ENCODE measurements around the gene PLEKHD1.
"Not testable (repeated sequence)": the region's sequence is repeated elsewhere in the genome, so short reads cannot be mapped to it uniquely, and the experiment has no call there.

Gene PLEKHD1

DNA sequence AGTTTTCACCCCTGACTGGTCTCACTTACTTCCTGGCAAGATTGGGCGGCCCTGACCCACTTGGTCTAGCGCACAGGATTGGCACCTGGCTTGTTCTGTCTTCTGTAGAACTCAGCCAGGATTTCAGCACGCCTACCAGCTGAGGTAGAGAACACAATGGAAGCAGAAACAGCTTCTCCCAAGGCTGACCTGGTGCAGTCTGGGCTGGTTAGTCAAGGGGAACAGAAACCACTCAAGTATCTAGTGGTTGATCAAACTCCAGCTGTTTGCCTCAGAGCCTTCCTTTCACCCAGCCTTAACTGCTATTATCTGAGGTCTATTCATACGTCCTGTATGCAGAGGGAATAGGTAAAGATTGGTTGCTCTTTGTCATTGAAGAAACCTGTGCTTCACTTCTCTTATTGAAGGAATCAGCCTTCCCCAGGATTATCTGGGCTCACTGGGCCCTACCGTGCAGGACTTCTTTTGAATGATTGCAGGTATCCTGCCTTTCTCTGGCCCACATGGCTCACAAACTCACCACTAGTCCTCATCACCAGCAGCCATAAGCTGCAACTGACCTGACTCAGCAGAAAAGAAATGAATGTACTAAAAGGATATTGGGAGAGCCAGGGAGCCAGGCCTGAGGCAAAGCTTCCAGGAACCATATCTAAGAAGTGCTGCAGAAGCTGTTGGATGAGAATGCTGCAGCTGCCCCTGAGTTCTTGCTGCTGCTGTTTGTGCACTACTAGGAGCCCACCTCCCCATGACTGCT, 2.5 kb upstream of the PLEKHD1 start:
- no peak for DNase-seq (ENCODE audit: low read depth in 2 of 2)

DNA sequence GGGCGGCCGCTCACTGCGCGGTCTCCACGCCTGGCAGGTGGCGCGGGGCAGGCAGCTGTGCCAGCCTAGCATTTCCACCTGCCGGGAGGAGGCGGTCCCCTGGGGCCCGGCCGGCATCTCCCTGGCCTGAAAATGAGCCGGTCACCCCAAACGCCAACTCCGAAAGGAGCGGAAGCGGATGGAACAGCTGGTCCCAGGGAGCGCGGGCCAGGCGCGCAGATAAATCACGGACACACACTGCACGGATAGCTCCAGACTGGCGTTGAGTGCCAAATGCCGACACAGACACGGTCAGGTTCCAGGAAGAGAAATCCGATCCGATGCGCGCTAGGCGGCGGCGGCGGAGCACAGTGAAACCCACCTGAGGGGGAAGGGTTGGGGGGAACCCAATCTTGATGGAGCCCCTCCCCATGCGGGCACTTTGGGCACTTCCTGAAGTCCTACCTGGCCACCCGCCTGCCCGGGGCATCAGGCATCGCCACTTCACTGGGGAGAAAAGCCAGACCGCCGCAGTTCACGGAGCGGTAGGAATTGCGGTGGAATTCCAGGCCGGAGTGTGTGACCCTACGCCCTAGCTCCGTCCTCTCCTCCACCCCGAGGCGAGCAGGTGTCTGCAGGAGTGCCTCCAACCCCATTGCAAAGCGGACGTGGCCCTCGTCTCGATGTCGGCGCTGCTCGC, 624 bp upstream of the PLEKHD1 start:
- DNase-seq (ENCODE audit: low read depth in 2 of 2) = no peak

DNA sequence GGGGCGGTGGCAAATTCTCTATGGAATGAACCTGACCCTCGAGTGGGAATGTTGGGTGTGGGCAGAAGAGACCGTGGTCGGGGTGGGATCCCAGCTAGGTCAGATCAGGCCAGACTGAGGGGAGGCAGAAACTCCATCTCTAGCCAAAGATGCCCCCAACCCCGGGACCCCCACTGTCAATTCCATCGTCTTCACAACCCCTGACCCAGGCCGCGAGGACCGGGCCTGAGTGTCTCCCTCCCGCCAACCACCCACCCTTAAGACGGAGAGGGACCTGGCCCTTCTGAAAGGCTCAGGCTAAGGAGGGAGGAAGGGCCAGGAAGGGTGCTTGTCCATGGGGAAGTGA, 760 bp downstream of the PLEKHD1 start:
- DNase-seq (ENCODE audit: low read depth in 2 of 2) = no peak

DNA sequence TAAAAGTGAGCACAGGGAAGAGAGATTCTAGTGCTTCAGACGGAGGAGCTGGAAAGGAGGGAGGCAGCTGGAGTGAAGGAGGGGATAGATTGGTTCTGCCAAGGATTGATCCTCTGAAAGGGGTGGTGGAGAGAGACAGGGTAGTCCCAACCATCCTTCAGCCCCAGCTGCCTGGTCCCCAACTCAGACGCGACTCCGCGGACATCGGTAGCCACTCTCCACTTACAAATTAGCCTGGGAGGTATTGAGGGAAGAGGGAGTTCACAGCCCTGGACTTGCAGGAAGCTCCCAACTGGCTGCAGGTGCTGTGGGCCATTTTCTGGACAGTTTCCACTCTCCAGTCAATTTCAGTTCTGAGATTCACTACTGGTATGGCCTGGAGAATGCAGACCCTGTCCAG, 1.2 kb downstream of the PLEKHD1 start:
- no peak for DNase-seq (ENCODE audit: low read depth in 2 of 2)

DNA sequence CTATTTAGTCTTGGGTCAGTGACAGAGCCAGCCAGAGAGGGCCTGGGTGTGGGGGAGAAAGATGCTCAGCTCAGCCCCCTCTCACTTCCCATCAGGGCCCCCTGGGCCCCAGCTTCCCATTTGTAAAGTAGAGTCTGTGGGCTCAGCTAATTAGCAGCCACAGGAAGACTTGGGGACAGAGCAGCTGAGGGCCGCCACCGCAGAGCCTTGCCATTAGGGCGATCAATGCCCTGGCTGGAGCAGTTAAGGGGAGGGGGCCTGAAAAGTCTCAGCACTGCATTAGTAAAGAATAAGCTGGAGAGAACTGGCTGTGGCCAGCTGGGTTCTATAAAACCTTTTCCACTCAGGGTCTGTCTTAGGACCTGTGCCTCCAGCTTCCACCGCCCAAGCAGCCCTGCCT, 2.7 kb downstream of the PLEKHD1 start:
- no peak for DNase-seq (ENCODE audit: low read depth in 2 of 2)

DNA sequence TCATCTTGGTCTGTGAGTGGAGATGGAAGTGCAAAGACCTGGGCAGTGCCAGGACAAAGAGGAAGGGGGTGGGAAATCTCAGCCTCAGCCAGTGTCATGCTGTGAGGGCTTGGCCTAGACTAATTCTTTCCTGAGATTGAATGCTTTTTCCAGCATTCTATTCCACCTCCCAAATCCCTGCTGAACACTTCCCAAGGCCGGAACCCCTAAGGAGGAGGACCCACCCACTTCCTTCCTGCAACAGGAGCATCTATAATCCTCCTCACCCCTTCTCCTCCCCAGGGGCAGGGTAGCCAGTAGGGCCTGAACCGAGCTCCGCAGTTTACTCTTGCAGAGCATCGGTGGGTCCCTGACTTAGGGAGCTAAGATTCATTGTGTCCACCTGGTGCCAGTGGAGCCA, 3.2 kb downstream of the PLEKHD1 start:
- DNase-seq (ENCODE audit: low read depth in 2 of 2) = no peak

DNA sequence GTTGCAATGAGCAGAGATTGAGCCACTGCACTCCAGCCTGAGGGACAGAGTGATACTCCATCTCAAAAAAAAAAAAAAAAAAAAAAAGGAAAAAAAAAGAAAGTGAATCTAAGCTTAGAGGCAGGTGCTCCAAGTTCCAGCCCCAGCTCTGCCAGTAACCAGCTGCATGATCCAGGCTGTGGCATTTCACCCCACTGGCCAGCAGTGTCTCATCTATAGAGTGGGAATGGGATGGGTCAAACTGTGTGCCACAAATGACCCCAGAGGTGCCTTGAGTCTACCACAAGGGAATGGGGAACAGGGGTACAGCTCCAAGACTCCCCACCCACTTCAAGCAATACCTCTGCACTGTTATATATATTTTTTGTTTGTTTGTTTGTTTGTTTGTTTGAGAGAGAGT, 5.0 kb downstream of the PLEKHD1 start:
- no peak for DNase-seq (ENCODE audit: low read depth in 2 of 2)

DNA sequence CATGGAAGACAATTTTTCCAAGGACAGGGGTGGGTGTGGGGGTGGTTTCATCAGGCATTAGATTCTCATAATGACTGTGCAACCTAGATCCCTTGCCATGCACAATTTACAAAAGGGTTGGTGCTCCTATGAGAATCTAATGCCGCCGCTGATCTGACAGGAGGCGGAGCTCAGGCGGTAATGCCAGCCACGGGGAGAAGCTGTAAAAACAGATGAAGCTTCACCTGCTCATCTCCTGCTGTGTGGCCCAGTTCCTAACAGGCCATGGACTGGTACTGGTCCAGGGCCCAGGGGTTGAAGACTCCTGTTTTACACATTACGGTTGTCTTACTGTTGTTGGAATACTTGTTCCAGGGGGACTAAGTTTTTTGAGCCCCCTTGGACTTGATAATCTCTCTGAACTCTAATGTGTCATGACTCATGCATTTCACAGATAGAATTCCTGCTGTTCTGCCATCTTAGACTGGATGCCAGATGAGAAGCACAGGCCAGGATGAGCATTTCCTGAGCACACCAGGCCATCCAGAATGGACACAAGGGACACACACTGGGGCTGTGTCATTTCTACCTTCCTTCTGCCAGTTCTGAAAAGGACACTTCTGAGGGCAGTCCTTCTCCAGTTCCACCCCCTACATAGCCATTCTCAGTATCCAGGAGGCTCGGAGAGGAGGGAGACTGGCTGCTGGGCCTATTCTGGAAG, 5.8 kb downstream of the PLEKHD1 start:
- DNase-seq (ENCODE audit: low read depth in 2 of 2) = no peak

DNA sequence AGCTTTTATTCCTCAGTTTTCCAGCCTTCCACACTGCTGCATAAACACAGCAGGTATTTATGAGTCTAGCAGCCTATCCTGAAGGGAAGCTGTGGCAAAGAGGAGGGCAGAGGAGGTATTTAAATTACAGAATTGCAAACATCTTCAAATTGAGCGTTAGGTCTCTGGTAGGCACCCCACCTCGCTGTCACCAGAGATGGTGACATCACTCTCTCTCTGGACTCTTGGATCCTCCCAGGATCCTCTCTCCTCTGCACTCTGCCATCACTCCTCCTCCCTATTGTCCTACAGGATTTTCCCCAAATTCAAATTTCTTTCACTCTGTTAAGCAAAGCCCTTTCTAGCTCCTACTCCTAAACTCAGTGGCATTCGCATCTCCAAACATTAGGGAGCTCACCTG, 6.7 kb downstream of the PLEKHD1 start:
- no peak for DNase-seq (ENCODE audit: low read depth in 2 of 2)

DNA sequence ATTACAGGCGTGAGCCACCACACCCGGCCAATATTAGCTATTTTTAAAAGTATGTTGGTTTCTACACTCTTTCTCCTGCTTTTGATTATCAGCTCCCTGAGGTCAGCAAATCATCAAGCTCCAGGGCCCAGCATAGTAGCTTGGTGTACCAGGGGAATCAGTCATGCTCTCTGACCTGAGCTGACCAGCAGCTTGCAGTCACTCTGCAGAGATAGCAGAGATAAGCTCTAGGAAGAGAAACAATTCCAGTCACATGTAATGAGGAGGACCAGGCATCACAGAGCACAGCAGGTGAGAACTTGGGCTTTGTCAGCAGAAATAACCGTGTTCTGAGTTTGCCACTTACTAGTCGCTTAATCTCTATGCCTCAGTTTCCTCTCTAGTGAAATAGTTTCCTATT, 8.5 kb downstream of the PLEKHD1 start:
- DNase-seq (ENCODE audit: low read depth in 2 of 2) = no peak

DNA sequence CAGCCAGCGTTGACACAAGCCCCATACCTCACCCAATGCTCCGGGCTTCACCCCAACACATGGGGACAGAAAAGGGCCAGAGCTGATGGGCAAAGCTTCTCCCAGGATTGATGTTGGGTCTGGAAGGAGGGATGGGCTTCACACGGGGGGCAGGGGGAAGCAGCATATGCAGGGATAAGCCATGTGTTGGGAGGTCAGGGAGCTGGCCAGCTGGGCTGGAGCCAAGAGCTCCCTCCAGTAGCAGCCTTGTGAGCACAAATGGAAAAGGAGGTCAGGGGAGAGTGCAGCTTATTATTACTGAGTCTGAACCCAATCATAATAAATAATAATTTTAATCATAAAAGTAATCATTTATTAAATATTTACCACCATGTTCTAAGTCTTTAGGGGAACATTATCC, 9.3 kb downstream of the PLEKHD1 start:
- DNase-seq (ENCODE audit: low read depth in 2 of 2) = no peak

DNA sequence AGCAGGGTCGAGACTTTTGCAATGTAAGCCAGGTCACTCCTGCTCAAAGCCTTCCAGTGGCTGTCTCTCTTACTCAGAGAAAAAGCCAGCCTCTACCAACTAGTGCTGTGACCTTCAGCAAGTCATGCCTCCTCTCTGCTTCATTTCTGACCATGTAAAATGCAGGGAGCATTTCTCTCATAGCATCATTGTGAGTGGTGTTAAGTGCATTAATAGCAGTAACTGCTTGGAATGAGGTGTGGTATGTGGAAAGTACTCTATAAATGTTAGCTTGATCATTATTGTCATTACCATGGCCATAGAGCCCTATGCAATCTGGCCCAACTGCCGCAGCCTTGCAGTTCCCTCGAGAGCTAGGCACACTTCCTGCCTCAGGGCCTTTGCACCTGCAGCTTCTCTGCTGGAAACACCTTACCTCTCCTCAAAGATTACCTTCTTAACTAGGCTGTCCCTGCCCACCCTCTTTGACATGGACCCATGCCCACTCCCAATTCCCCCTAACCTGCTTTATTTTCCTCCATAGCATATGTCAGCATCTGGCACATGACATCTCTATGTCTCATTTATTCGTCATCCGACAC, 10.9 kb downstream of the PLEKHD1 start:
- no peak for DNase-seq (ENCODE audit: low read depth in 2 of 2)

DNA sequence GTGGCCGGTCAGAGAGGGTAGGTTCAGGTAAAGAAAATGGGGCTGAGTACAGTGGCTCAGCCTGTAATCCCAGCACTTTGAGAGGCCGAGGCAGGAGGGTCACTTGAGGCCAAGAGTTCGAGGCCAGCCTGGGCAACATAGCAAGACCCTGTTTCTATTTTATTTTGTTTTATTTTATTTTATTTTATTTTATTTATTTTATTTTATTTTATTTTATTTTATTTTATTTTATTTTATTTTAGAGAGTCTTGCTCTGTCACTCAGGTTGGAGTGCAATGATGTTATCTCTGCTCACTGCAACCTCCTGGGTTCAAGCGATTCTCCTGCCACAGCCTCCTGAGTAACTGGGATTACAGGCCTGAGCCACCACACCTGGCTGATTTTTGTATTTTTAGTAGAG, 13.3 kb downstream of the PLEKHD1 start:
- not testable (repeated sequence) for DNase-seq (ENCODE audit: low read depth in 2 of 2)

DNA sequence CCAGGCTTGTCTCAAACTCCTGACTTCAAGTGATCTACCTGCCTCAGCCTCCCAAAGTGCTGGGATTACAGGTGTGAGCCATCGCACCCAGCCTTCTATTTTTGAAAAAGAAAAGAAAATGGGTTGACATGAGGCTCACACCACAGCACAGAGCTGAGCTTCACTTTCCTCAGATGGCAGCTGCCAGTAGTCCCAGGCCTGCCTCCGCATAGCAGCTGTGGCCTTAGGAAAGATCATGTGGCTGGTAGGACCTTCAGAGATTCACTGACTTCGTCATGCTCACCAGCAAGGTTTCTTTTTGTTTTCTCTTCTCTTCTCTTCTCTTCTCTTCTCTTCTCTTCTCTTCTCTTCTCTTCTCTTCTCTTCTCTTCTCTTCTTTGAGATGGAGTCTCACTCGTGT, 13.8 kb downstream of the PLEKHD1 start:
- DNase-seq (ENCODE audit: low read depth in 2 of 2) = not testable (repeated sequence)

DNA sequence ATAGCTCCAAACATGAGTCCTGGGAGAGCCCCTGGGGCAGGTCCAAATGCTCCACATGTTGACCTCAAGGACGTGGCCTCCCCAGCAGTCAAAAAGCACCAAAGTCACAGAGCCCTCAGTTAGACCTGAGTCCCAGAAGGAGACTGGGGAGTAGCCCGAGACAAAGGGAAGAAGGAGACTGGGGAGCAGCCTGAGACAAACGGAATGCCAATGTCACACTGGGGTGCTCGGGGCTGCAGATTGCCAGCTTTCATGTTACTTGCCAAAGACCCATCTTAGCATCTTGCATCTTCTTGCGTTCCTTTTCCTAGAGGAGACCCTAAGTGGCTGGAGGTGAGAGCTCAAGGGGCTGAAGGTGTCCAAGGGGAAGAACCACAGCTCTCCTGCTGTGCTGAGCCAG, 14.9 kb downstream of the PLEKHD1 start:
- DNase-seq (ENCODE audit: low read depth in 2 of 2) = no peak

DNA sequence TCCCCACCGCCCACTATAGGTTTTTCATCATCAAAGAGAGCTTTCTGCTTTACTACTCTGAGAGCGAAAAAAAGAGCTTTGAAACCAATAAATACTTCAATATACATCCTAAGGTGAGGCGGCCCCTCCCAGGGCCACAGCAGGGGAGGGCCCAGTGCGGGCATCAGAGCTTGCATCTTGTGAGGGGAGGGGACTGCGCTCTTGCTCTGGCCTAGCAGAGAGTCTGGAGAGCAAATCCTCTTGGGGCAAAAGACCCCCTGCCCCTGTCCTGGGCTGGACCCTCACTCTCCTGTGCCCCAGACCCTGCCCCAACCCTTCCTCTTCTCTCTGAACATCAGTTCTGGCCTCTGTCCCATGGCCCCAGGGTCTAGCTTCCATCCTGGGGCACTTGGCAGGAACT, 15.6 kb downstream of the PLEKHD1 start:
- no peak for DNase-seq (ENCODE audit: low read depth in 2 of 2)

DNA sequence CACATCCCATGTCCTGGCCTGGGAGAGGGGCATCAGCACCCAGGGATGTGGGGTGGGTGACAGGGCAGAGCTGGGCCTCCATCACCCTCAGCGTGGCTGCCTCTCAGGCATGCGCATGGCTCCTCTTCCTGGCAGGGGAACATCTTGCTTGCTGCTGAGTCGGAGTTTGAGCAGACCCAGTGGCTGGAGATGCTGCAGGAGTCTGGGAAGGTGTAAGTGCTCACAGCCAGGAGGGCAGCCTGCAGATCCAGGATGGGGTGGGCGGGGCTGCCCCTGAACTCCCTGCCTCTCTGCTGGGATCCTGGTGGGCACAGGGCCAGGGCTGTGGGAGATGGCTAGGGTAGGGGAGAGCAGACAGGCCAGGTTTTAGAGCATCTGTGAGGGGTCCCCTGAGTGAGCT, 16.2 kb downstream of the PLEKHD1 start:
- DNase-seq (ENCODE audit: low read depth in 2 of 2) = no peak

DNA sequence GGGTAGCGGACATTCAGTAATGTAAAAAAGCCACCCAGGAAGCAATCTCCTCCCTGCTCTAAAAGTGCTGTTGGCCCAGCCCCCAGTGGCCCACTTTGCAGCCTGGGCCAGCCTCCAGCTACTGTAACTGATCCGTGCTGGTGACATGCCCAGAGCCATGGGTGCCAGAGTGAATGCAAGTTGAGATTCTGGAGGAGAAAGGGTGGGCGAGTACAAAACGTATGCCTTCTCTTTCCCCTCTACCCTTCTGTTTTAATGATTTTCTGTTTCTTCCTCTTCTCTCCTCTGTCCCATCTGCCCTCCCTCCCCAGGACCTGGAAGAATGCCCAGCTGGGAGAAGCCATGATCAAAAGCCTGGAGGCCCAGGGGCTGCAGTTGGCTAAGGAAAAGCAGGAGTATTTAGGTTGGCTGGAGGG, 16.9 kb downstream of the PLEKHD1 start:
- DNase-seq (ENCODE audit: low read depth in 2 of 2) = no peak

DNA sequence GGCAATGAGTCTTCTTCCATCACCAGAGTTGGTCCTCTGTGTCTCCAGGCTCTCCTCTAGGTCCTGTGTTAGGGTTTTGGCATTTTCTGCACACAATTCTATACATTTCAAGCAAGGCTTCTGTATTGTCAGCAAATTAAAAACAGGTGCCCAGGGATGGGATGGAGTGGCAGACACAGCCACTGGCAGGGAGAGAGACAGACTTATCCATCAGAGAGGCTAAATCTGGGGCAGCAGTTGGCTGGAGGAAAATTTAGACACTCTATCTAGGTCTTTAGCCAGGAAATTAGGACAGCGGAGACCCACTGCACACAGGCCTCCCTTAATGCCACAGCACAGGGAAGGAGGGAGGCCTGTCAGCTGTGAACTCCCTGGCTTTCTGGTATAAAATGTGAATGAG, 20.2 kb downstream of the PLEKHD1 start:
- DNase-seq (ENCODE audit: low read depth in 2 of 2) = no peak

DNA sequence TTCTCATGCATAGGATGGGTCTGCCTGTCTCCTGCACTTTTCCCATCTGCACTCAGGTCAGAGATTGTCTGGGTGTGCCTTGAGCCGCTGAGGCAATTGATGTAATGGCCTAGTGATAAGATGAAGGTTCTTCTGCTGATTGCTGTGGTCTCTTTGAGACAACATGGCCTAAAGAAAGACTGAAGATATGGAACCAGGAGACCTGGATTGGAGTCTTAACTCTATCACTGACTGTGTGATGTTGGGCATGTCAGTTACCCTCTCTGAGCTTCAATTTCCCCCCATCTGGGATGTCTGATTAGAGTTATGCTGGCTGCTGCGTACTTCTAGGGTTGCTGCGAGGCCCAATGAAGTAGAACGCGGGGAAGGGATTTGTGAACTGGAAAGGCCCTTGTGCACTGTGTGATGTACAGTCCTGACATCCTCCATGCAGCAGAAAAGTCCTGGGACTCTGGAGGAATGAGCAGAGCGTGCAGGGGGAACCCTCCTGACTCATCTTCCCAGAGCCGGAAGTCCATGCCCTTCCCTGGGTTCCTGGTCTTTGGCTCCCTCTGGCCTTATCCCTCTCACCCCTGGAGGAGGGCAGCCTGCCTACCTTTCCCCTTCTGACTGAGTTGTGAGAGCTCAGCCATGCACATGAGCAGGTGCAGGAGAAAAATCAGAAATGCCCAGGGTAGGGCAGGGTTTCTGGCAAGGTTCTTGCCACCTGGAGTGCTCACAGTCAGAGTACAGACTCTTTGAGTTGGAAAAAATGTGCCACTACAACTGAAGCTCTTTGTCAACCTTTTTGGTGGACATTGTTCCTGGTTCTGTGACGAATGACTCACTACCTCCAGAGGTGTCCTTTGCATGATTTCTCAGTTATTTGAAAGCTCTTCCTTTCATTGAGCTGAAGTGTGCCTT, 21.1 kb downstream of the PLEKHD1 start:
- DNase-seq (ENCODE audit: low read depth in 2 of 2) = no peak

DNA sequence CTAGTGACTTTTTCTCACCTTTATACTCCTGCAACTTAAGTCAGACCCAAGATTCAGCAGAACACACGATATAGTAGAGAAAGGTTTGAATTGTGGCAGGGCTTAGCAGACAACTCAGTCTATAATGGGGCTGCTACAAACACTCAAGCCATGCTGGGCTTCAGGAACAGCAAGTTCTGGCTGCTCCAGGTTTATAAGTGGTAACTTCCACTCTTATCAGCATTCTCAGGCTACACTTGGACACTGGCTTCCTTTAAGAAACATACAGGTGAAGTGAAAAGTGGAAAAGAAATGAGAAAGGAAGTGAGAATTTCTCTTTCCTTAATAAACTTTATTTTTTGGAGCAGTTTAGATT, 21.7 kb downstream of the PLEKHD1 start:
- DNase-seq (ENCODE audit: low read depth in 2 of 2) = no peak

Measured in fibroblast of skin of left quadriceps (primary cell).